SW480 (cell line): ENCODE results near the gene IFNL1.
A peak's percentile ranks its signal among the peaks of the same experiment; 100 is the strongest.
"Not testable (repeated sequence)": the region's sequence is repeated elsewhere in the genome, so short reads cannot be mapped to it uniquely, and the experiment has no call there.

Experiments
- DNase-seq: peaks from one replicate; pipeline ENCODE4 v3.0.0-alpha.2; 2016; ENCODE audit warnings: low spot score

The IFNL1 gene

DNA sequence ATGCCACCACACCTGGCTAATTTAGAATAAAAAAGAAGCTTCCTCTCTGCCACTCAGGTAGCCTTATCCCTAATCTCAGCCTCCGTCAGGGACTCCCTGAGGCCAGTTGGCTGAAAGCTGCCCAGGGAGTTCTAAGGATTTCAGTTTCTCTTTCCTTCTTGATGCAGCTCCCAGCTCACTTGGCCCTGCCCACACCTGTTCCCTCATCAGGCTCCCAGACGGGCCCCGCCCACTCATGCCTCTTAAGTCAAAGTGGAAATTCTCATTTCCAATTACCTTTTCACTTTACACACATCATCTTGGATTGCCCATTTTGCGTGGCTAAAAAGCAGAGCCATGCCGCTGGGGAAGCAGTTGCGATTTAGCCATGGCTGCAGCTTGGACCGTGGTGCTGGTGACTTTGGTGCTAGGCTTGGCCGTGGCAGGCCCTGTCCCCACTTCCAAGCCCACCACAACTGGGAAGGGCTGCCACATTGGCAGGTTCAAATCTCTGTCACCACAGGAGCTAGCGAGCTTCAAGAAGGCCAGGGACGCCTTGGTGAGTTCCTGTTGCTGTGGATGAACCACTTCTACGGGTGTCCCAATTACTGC is at the start of gene IFNL1:
TSS of gene IFNL1 (plus strand) at position 353 of the 591 bp plus-strand sequence. CDS start at position 368, 15 bp downstream.
- DNase-seq: no peak

DNA sequence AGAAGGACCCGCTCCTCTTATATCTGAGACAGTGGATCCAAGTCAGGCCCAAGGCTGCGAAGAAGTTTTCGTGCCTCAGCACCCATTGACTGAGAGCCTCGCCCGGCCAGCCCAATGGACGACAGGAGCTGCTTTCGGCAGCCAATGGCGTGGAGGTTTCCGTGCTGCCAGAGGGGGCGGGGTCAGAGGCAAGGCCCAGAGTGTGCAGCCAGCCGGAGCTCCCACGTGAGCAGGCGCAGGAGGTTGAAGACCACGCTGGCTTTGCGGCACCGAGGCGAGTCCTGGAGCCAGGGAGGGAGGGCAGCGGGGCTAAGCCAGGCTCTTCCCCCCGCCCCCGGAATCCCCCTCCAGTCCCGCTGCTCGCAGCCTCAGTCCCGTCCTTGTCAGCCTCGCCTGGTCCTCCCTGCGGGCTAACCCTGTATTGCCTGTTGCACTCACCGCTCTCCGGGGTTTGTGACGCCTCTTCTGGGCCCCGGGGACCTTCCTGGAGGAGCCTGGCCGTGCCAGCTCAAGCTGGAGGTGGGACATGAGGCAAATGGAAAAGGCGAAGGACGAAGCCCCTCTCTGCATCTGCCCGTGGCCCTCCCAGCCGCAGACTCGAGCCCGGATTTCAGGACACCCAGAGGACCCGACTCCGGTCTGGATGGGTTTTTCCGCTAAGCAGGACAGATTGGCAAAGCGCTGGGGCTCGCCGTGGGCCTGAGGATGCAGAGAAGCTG is 49.1 kb upstream of the IFNL1 start:
- DNase-seq: no peak

- no peak for DNase-seq
Measured at GRCh38 chr19:39247701-39248664, 48.2 kb upstream of the IFNL1 start.

DNA sequence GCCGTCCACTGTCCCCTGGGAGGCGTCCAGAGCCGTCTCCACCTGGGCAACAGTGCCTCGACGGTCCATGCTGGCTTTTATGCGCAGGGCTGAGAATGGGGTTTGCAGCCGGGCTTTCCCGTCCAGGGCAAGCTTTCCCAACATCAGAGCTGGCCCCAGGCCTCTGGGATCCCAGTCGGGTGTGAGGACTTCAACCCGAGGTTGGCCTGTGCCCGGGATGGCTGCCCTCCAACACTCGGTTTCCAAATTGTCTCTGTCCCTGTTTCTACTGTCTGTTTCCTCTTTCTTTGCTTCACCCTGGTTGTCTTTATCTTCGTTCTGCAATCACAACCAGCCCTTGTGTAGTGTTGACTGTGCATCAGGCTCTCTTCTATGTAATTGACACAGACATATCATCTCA is 47.4 kb upstream of the IFNL1 start, which contains the start of gene IFNL4:
TSS of gene IFNL4 (minus strand) at position 51 of the 400 bp plus-strand sequence.
- DNase-seq: no peak

DNA sequence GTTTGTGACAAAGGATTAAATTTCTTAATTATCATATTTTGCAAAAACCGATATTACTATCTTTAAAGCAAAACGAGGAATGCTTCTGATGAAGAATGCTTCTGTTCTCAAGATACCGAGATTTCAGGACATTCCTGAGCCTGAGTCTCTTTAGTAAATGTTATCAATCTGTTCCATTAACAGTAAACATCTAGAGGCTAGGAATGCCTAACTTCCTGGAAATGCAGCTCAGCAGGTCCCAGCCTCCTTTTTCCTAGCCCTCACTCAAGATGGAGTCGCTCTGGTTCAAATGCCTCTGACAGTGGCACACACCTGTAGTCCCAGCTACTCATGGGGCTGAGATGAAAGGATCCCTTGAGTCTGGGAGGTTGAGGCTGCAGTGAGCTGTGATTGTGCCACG is 45.1 kb upstream of the IFNL1 start:
- no peak for DNase-seq

GRCh38 chr19:39251846-39252245 is 44.4 kb upstream of the IFNL1 start:
- DNase-seq: no peak

GRCh38 chr19:39252458-39252857 is 43.7 kb upstream of the IFNL1 start:
- DNase-seq: no peak

DNA sequence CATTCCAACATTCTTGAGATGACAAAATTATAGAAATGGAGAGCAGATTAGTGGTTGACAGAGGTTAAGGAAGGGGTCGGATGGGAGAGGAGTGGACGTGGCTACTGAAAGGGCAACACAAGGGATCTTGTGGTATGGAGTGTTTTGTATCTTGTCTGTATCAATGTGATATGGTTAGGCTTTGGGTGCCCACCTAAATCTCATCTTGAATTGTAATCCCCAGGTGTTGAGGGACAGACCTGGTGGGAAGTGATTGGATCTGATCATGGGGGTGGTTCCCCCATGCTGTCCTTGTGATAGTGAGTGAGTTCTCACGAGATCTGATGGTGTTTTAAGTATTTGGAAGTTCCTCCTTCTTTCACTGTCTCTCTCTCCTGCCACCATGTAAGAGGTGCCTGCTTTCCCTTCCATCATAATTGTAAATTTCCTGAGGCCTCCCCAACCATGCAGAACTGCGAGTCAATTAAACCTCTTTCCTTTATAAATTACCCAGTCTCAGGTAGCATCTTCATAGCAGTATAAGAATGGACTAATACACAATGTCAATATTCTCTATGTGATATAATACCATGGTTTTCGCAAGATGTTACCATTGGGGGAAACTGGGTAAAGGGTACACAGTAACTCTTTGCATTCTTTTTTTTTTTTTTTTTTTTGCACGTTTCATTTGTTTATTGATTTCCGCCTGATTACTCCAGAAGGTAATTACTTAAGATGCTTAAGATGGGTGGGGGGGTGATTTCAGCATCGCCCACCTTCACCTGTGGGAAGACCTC is 42.6 kb upstream of the IFNL1 start:
- DNase-seq: no peak

DNA sequence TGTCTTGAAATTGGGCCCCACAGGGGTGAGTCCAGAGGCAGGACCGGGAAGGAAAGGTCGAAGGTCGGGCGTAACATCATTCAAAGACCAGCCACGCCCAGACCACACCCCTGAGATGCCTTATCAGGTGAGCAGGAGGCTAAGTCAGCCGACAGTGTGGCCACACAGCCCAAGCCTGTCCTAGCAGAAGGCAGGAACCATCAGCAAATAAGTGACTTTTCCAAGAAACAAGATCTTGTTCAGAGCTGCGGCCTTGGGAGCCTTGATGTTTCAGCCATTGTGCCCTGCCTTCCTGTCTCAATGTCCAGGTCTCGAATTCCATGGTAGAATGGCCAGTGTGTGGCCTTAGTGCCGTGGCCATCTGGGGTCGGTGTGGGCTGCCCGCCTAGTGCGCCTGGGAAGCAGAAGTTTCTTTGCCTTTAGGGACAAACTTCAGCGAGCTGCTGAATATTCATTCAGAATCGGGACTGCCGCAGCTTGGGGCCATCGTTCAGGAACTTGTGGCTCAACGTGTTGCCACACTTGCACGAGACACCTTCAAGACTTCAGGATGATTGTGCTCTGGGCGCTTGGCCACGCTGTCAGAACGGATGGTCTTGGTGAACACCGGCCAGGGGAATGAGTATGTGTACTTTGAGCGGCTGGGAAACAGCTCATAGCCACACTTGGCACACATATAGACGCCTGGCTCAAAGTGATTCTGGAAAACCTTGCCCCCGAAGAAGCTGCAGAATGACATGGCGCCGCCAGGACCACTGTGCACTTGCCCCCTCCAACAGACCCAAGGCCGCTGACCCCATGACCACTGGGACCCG is 41.5 kb upstream of the IFNL1 start:
- DNase-seq: peak; percentile 16

- no peak for DNase-seq
Measured at GRCh38 chr19:39257227-39257626, 39.0 kb upstream of the IFNL1 start.

DNA sequence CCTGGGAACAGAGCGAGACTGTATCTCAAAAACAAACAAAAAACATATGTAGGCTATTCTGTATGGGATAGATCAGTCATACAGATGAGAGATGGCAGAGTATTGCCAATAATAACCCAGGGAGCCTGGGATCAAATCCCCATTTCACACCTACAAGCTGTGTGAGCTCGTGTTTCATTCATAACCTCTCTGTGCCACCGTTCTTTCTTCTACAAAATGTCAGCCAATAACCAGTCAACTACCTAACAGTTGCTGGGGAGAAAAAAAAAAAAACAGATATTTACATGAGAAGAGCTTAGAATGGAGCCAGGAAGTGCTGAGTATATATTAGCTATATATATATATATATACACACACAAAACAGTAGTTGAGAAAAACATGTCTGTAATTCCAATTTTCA is 34.5 kb upstream of the IFNL1 start:
- no peak for DNase-seq

GRCh38 chr19:39262496-39262895 is 33.7 kb upstream of the IFNL1 start:
- DNase-seq: no peak

DNA sequence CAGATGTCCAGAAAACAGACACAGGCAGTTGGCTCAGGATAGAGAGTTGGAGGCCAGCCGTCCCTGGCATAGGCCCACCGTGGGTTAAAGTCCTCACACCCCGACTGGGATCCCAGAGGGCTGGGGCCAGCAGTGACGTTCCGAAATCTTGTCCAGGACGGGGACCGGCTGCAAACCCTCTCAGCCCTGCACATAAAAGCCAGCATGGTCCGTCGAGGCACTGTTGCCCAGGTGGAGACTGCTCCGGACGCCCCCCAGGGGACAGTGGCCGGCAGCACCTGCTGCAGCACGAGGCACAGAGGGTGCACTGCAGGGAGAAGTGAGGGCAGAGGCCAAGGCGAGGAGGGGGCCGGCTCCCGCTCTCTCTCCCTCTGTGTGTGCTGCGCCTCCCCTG is 32.3 kb upstream of the IFNL1 start:
- DNase-seq: no peak

- no peak for DNase-seq
Measured at GRCh38 chr19:39264306-39265290, 31.6 kb upstream of the IFNL1 start.

DNA sequence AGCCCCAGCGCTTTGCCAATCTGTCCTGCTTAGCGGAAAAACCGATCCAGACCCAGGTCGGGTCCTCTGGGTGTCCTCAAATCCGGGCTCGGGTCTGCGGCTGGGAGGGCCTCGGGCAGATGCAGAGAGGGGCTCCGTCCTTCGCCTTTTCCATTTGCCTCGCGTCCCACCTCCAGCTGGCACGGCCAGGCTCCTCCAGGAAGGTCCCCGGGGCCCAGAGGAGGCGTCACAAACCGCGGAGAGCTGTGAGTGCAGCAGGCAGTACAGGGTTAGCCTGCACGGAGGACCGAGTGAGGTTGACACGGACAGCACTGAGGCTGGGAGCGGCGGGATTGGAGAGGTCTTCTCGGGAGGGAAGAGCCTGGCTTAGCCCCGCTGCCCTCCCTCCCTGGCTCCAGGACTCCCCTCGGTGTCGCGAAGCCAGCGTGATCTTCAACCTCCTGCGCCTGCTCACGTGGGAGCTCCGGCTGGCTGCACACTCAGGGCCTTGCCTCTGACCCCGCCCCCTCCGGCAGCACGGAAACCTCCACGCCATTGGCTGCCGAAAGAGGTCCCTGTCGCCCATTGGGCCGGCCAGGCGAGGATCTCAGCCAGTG is 30.8 kb upstream of the IFNL1 start:
- DNase-seq: no peak

DNA sequence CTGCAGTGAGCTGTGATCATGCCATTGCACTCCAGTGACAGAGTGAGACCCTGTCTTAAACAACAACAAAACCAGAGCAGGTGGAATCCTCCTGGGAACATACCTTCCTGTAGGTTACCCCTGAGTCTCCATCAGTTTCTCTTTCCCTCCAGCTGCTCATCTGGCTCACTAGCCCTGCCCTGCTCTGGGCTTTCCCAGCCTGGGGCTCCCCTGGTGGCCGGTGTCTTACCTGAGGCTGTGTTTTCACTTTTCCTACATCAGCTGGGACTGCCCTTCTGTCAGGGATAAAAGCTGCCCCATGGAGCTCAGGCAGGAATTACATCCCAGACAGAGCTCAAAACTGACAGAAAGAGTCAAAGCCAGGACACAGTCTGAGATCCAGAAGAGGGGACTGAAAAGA is 28.1 kb upstream of the IFNL1 start, which contains the start of gene IFNL2:
TSS of gene IFNL2 (plus strand) at position 312 of the 400 bp plus-strand sequence. CDS start 173 bp downstream, outside the sequence.
- DNase-seq: not testable (repeated sequence)

- DNase-seq: not testable (repeated sequence)
Measured at GRCh38 chr19:39268531-39269223, 27.5 kb upstream of the IFNL1 start.

- not testable (repeated sequence) for DNase-seq
Measured at GRCh38 chr19:39269369-39269768, 26.8 kb upstream of the IFNL1 start.
